ENCODE results near the gene REXO4. TPM values are rescaled to one million over a fixed set of nuclear protein-coding genes. Genes with fewer than 3 reads are reported as not detected.

REXO4 gene
- total RNA-seq, 1 experiment from 2014 or later: 43.6 TPM

GRCh38 chr9:133436681-133437080, 18.9 kb upstream of the REXO4 start:
- CTCF ChIA-PET: no interaction called here
- no peak for TF ChIP-seq CTCF (IDR thresholded peaks at IDR 0.05; ENCODE audit: insufficient read depth in 1 of 2, low read depth in 1 of 2, low read length in 1 of 2, severe bottlenecking in 1 of 2, unreplicated experiment in 1 of 2)
- Mint-ChIP-seq H3K27ac (ENCODE audit: unreplicated experiment) (no peak overlapping the region), H3K9me3 (ENCODE audit: unreplicated experiment) (no peaks in the 10 kb centered on the region), H3K27me3 (ENCODE audit: insufficient read depth, unreplicated experiment) (no peaks in the 10 kb centered on the region), H3K4me1 (ENCODE audit: low read depth, unreplicated experiment) (no peaks in the 10 kb centered on the region), H3K4me3 (ENCODE audit: unreplicated experiment) (no peak overlapping the region), H3K36me3 (ENCODE audit: insufficient read depth, unreplicated experiment) (no peaks in the 10 kb centered on the region)
- H3K4me3 ChIP-seq (ENCODE audit: low read depth, low read length): no peak overlapping the region
- no peaks in the 10 kb centered on the region for H3K9me3 ChIP-seq
- no peak for DNase-seq
- H3K4me1 ChIP-seq: no peaks in the 10 kb centered on the region
- intact Hi-C loops (cut with micrococcal nuclease; ENCODE audit: unreplicated experiment): no loop called here
- BruUV-seq (replicated peaks): no TSS peak
- no peaks in the 10 kb centered on the region for H3K36me3 ChIP-seq (ENCODE audit: control insufficient read depth, insufficient read depth, low read length)
- no peaks in the 10 kb centered on the region for H3K27me3 ChIP-seq (replicated peaks; ENCODE audit: control insufficient read depth, insufficient read depth, low read length)
- POLR2A ChIA-PET: no interaction called here

- no peaks in the 10 kb centered on the region for H3K4me1 Mint-ChIP-seq (ENCODE audit: low read depth, unreplicated experiment)
These were observed 15.6 kb upstream of the REXO4 start for GRCh38 chr9:133433351-133433843.

DNA sequence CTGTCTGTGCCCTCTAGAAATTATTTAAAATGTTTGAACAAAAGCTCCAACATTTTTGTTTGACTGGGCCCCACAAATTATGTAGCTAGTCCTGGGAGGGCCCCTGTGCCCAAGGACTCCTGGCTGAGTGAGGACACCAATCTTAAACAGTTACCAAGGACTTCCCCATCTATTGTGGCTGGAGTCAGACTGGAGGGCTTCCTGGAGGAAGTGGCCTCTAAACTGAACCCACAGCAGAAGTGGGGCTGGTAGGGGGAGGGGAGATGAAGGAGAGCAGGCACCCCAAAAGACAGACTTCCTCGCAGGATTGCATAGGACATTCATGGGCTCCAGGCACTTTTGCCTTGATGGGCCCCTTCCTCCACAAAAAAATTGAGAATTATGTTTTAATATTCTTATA, 12.4 kb upstream of the REXO4 start:
- H3K9me3 ChIP-seq: no peaks in the 10 kb centered on the region
- no peak overlapping the region for H3K4me3 ChIP-seq (ENCODE audit: low read depth, low read length)
- ChIA-PET CTCF (interaction anchor here (1.0 kb wide), 1 partner anchor 29 kb away, joined by 4 read pairs; the partner anchor contains the start of gene CACFD1), POLR2A (interaction anchor here (0.5 kb wide), 1 partner anchor 29 kb away, joined by 3 read pairs; no protein-coding TSS in a partner anchor)
- no peaks in the 10 kb centered on the region for H3K9me3 Mint-ChIP-seq (ENCODE audit: unreplicated experiment)
- H3K4me1 Mint-ChIP-seq (ENCODE audit: low read depth, unreplicated experiment): no peaks in the 10 kb centered on the region
- H3K4me3 Mint-ChIP-seq (ENCODE audit: unreplicated experiment): no peak overlapping the region
- H3K27me3 ChIP-seq (replicated peaks; ENCODE audit: control insufficient read depth, insufficient read depth, low read length): no peaks in the 10 kb centered on the region
- H3K4me1 ChIP-seq: peaks cover 7% of the 10 kb centered on the region; the same call in 1 of the 2 replicates
- no peaks in the 10 kb centered on the region for H3K36me3 Mint-ChIP-seq (ENCODE audit: insufficient read depth, unreplicated experiment)
- DNase-seq: no peak
- H3K36me3 ChIP-seq (ENCODE audit: control insufficient read depth, insufficient read depth, low read length): no peaks in the 10 kb centered on the region
- TF ChIP-seq CTCF (IDR thresholded peaks at IDR 0.05; ENCODE audit: insufficient read depth in 1 of 2, low read depth in 1 of 2, low read length in 1 of 2, severe bottlenecking in 1 of 2, unreplicated experiment in 1 of 2): no peak
- H3K27me3 Mint-ChIP-seq (ENCODE audit: insufficient read depth, unreplicated experiment): no peaks in the 10 kb centered on the region
- no peak overlapping the region for H3K27ac Mint-ChIP-seq (ENCODE audit: unreplicated experiment)
- intact Hi-C loops (cut with micrococcal nuclease; ENCODE audit: unreplicated experiment): no loop called here
- BruUV-seq (replicated peaks): no TSS peak

More at GRCh38 chr9:133433351-133433843, 15.6 kb upstream of the REXO4 start:
- Histone ChIP-seq H3K36me3 (ENCODE audit: control insufficient read depth, insufficient read depth, low read length) (no peaks in the 10 kb centered on the region), H3K4me1 (no peaks in the 10 kb centered on the region), H3K27me3 (replicated peaks; ENCODE audit: control insufficient read depth, insufficient read depth, low read length) (no peaks in the 10 kb centered on the region), H3K9me3 (no peaks in the 10 kb centered on the region), H3K4me3 (ENCODE audit: low read depth, low read length) (no peak overlapping the region)
- ChIA-PET CTCF (no interaction called here), POLR2A (no interaction called here)
- no peak for TF ChIP-seq CTCF (IDR thresholded peaks at IDR 0.05; ENCODE audit: insufficient read depth in 1 of 2, low read depth in 1 of 2, low read length in 1 of 2, severe bottlenecking in 1 of 2, unreplicated experiment in 1 of 2)
- intact Hi-C loops (cut with micrococcal nuclease; ENCODE audit: unreplicated experiment): no loop called here
- Mint-ChIP-seq H3K9me3 (ENCODE audit: unreplicated experiment) (no peaks in the 10 kb centered on the region), H3K27ac (ENCODE audit: unreplicated experiment) (no peak overlapping the region), H3K36me3 (ENCODE audit: insufficient read depth, unreplicated experiment) (no peaks in the 10 kb centered on the region), H3K27me3 (ENCODE audit: insufficient read depth, unreplicated experiment) (no peaks in the 10 kb centered on the region), H3K4me3 (ENCODE audit: unreplicated experiment) (no peak overlapping the region)
- DNase-seq: no peak
- no TSS peak for BruUV-seq (replicated peaks)

Measured in Caco-2 (cell line).